Subcutaneous abdominal adipose tissue (tissue), 5 donors: Measurements from ENCODE around the gene GARIN1A.

Experiments
- H3K27ac ChIP-seq: one replicate; pipeline ENCODE4 v1.7.0; 2013; ENCODE audit warnings: low read depth, mild to moderate bottlenecking, inconsistent platforms, low read length, moderate library complexity
- H3K27me3 ChIP-seq, 5 donors: one replicate each; pipeline ENCODE4 v1.7.0; 2013; ENCODE audit warnings: low read length in 5 of 5, inconsistent platforms in 1 of 5; ENCODE audit not compliant: control insufficient read depth in 5 of 5, insufficient read depth in 4 of 5
- H3K36me3 ChIP-seq, 5 donors: one replicate each; pipeline ENCODE4 v1.7.0; 2013; ENCODE audit warnings: low read length in 5 of 5; ENCODE audit not compliant: control insufficient read depth in 5 of 5, insufficient read depth in 5 of 5
- H3K4me1 ChIP-seq, 5 donors: one replicate each; pipeline ENCODE4 v1.7.0; 2013; ENCODE audit warnings: low read length in 5 of 5, mild to moderate bottlenecking in 3 of 5, moderate library complexity in 1 of 5; ENCODE audit not compliant: control insufficient read depth in 5 of 5, insufficient read depth in 5 of 5
- H3K4me3 ChIP-seq, 5 donors: one replicate each; pipeline ENCODE4 v1.7.0; 2013; ENCODE audit warnings: low read length in 5 of 5, low read depth in 1 of 5
- H3K9ac ChIP-seq, 5 donors: one replicate each; pipeline ENCODE4 v1.7.0; 2013; ENCODE audit warnings: low read length in 5 of 5, mild to moderate bottlenecking in 4 of 5, moderate library complexity in 3 of 5
- H3K9me3 ChIP-seq, 5 donors: one replicate each; pipeline ENCODE4 v1.7.0; 2013; ENCODE audit warnings: low read length in 5 of 5; ENCODE audit not compliant: control insufficient read depth in 5 of 5
- donor health status: healthy.
- donor health status: healthy.
- donor health status: healthy.
- donor health status: healthy.
- donor health status: healthy.

The GARIN1A gene

GRCh38 chr7:128708235-128708634, 36.1 kb downstream of the GARIN1A start:
- no peaks in the 10 kb centered on the region for H3K36me3 ChIP-seq
- no peak overlapping the region for H3K9ac ChIP-seq
- H3K9me3 ChIP-seq, result peaks cover 0 to 3% (median 0%) of the 10 kb centered on the region in 5 donors
- peaks cover 0 to 9% (median 3%) of the 10 kb centered on the region in 5 donors for H3K4me1 ChIP-seq
- H3K27ac ChIP-seq, result no peak overlapping the region
- H3K4me3 ChIP-seq, result no peak overlapping the region
- H3K27me3 ChIP-seq, result no peaks in the 10 kb centered on the region

GRCh38 chr7:128708824-128709223, 36.7 kb downstream of the GARIN1A start:
- H3K4me1 ChIP-seq, result peaks cover 0 to 6% (median under 1%) of the 10 kb centered on the region in 5 donors
- H3K9ac ChIP-seq, result no peak overlapping the region
- H3K4me3 ChIP-seq, result no peak overlapping the region
- no peak overlapping the region for H3K27ac ChIP-seq
- no peaks in the 10 kb centered on the region for H3K36me3 ChIP-seq
- no peaks in the 10 kb centered on the region for H3K27me3 ChIP-seq
- peaks cover 0 to 3% (median 0%) of the 10 kb centered on the region in 5 donors for H3K9me3 ChIP-seq

GRCh38 chr7:128710481-128710880, 38.4 kb downstream of the GARIN1A start:
- H3K9ac ChIP-seq, result no peak overlapping the region
- no peak overlapping the region for H3K4me3 ChIP-seq
- peaks cover 0 to 3% (median 0%) of the 10 kb centered on the region in 5 donors for H3K9me3 ChIP-seq
- peaks cover 0 to 5% (median 0%) of the 10 kb centered on the region in 5 donors for H3K4me1 ChIP-seq
- H3K27ac ChIP-seq, result no peak overlapping the region
- H3K27me3 ChIP-seq, result no peaks in the 10 kb centered on the region
- no peaks in the 10 kb centered on the region for H3K36me3 ChIP-seq

GRCh38 chr7:128713794-128714193, 41.7 kb downstream of the GARIN1A start:
- peaks cover 0 to 5% (median 0%) of the 10 kb centered on the region in 5 donors for H3K4me1 ChIP-seq
- H3K27ac ChIP-seq, result no peak overlapping the region
- H3K27me3 ChIP-seq, result no peaks in the 10 kb centered on the region
- H3K4me3 ChIP-seq, result no peak overlapping the region
- H3K9ac ChIP-seq, result no peak overlapping the region
- H3K9me3 ChIP-seq, result peaks cover 0 to 3% (median 0%) of the 10 kb centered on the region in 5 donors
- no peaks in the 10 kb centered on the region for H3K36me3 ChIP-seq

GRCh38 chr7:128714701-128715495, 42.8 kb downstream of the GARIN1A start:
- H3K27me3 ChIP-seq, result no peaks in the 10 kb centered on the region
- no peak overlapping the region for H3K9ac ChIP-seq
- H3K36me3 ChIP-seq, result no peaks in the 10 kb centered on the region
- no peak overlapping the region for H3K27ac ChIP-seq
- H3K9me3 ChIP-seq, result peaks cover 0 to 3% (median 0%) of the 10 kb centered on the region in 5 donors
- peaks cover 0 to 5% (median 0%) of the 10 kb centered on the region in 5 donors for H3K4me1 ChIP-seq
- no peak overlapping the region for H3K4me3 ChIP-seq

GRCh38 chr7:128718967-128719642, 47.0 kb downstream of the GARIN1A start:
- no peak overlapping the region for H3K9ac ChIP-seq
- no peak overlapping the region for H3K27ac ChIP-seq
- peaks cover 0 to under 1% (median 0%) of the 10 kb centered on the region in 5 donors for H3K27me3 ChIP-seq
- no peaks in the 10 kb centered on the region for H3K9me3 ChIP-seq
- H3K4me1 ChIP-seq, result peaks cover 0 to 5% (median 0%) of the 10 kb centered on the region in 5 donors
- no peaks in the 10 kb centered on the region for H3K36me3 ChIP-seq
- H3K4me3 ChIP-seq, result no peak overlapping the region

- no peaks in the 10 kb centered on the region for H3K9me3 ChIP-seq
- no peak overlapping the region for H3K4me3 ChIP-seq
- no peaks in the 10 kb centered on the region for H3K36me3 ChIP-seq
- no peaks in the 10 kb centered on the region for H3K4me1 ChIP-seq
- H3K9ac ChIP-seq, result no peak overlapping the region
- H3K27ac ChIP-seq, result no peak overlapping the region
- peaks cover 0 to 5% (median 0%) of the 10 kb centered on the region in 5 donors for H3K27me3 ChIP-seq
Observed at GRCh38 chr7:128721376-128721775, 49.3 kb downstream of the GARIN1A start.
